NCI-H2171 treated with DMSO at 0.1 percent for 48 hours (cell line): ENCODE results near the gene FAM83D.
"Not testable (repeated sequence)": the region's sequence is repeated elsewhere in the genome, so short reads cannot be mapped to it uniquely, and the experiment has no call there.

Experiments
- DNase-seq: peaks from one replicate; lab custom pipeline; 2025; lab: John Stamatoyannopoulos, UW

FAM83D gene

DNA sequence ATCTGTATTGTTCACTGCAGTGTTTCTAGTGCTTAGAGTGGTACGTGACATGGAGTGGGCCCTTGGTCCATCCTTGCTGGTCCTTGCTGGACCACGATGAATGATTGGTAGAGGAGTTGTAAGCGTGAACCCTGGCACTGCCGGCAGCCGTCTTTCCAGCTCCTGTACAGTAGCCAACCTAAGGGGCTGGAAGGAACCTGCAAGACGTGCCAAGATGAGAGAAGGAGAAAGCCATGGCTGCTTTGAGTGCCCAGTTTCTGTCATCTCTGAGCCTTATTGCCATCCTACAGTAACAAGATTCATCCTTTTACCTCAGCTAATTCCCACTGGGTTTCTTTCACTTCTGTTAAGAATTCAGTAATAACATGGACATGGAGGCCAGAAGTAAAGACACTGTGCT lies 41.9 kb downstream of the FAM83D start:
- no peak for DNase-seq

DNA sequence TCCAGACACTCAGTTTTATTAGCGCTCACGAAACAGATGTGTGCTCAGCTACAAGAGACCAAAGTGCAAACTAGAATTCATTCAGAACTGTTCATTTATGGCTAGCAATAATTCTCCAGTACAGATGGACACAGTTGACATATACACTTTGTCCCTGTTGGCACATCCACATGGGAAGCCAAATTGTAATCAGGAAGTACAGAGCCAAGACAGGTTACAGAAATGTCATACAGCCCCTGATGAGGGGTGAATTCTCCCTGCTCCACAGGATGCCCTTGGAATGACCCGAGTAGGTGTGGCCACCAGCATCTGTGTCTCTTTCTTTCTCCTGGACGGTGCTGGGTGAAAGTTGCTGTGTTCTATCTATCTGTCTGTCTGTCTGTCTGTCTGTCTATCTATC lies 43.5 kb downstream of the FAM83D start:
- DNase-seq = no peak

DNA sequence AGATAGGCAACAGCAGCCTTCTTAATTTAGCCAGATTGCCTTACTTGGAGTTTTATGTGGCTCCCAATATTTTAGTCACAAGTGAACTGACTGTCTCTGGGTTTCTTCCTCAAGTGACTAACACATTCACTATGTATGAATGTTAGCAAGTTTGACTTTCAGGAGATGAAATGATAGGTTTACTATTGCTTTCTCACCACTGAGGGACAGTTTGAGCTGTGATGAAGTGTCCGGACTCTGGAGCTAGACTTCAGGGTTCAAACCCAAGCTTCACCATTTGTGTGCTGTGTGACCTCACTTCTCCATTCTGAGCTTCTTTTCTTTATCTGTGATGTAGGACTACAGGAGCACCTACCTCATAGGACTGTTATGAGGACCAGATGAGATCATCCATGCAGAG lies 44.1 kb downstream of the FAM83D start:
- DNase-seq = no peak

DNA sequence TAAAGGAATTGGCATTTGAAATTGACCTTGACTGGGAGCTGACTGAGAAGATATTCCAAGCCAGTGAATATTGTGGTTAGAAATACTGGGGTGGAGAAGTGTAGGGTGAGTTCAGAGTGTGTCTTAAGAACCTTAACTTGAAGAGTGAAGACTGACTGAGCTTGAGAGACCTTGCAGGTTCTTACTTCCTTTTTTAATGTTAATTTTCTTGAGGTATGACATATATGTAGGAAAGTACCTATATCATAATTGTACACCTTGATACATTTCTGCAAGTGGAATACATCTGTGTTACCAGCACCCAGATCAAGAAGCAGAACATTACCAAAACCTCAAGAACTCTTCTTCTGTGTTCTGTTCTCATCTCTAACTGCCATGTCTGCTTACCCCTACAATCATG lies 46.9 kb downstream of the FAM83D start:
- DNase-seq = no peak

DNA sequence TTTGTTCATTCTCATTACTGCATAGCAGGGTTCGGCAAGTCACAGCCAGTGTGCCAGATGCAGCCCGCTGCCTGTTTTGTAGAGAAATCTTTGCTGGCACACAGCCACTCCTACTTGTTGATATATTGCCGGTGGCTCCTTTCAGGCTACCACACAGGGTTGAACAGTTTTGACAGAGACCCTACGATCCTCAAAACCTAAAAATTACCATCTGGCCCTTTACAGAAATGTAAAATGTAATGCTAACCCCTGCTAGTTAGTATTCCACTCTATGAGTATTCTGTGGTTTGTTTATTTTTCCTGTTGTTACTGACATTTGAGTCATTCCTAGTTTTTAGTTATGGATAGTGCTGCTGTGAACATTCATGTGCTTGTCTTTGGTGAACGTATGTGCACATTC lies 47.4 kb downstream of the FAM83D start:
- no peak for DNase-seq

DNA sequence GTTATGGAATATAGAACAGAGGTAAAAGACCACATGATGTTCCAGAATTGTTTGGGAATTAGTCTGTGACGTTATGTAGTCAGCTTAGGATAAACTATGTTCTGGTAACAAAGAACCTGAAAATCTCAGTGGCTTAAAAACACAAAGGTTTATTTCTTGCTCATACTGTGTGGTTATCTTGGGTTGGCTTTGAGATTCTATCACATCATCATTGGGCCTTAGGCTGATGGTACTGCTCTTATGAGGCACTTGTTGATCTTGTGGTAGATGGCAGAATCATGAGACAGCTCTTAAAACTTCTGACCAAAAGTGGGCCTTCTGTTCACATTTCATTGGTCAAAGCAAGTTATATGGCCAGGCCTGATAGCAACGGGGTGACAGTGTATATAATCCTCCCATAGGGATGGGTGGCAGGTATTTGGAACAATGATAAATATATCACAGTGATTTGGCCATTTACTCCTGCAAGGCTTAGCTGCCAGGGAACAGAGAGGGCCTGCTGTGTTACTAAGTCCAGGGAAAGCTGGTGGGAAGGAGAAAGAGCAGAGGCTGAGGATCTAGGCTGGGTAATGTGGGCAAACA lies 49.4 kb downstream of the FAM83D start:
- DNase-seq = no peak

DNA sequence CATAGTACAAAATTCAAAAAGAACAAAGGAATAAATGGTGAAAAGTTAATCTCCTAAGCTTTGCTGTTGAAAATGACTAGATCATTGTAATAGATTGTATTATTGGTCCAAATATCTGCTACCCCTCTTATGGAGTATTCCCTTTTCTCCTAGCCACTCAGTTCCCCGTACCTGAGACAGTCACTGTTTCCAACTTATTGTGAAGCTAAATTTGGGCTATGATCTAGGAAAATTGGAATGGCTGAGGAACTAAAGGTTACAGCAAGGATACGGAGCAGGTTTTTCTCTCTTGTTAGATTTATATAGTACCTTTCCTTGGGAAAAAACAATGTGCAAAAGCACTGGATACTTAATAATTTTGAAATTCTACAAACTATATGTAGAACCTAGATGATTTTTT lies 53.2 kb downstream of the FAM83D start:
- no peak for DNase-seq

DNA sequence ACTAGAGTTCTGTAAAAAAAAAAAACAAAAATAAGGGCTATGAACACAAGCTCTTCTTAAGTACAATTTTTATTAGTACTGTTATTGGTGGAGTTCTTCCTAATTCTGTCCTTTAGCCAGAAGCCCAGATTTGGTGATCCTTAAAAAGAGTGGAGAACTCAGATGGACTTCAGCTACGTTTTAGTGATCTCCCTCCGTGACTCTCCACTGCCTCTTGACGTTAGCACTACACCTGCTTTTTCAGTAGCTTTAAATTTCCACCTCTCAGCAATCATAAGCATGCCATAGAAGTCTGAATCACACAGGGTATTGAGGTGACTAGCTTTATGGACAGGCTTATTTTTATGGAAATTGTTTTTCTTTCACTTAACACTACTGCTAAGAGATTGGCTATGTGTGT lies 53.6 kb downstream of the FAM83D start:
- no peak for DNase-seq

DNA sequence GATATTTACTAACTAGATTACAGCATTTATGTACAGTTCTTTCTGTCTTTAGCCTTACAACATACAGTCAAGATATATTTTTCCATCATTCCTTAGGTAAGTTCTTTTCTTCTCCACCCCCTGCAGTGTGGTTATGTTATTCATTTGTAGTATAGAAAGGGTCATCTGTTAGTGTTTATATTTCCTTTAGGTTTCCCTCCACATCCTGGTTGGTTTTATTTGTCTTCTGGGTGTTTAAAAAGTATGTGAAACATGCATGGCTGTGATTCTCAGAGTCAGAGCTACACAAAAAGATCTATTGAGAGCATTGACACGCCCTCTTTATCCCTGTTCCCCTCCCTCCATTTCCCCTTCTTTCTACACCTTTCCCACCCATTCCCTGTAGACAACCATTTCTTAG lies 56.1 kb downstream of the FAM83D start:
- DNase-seq = no peak

DNA sequence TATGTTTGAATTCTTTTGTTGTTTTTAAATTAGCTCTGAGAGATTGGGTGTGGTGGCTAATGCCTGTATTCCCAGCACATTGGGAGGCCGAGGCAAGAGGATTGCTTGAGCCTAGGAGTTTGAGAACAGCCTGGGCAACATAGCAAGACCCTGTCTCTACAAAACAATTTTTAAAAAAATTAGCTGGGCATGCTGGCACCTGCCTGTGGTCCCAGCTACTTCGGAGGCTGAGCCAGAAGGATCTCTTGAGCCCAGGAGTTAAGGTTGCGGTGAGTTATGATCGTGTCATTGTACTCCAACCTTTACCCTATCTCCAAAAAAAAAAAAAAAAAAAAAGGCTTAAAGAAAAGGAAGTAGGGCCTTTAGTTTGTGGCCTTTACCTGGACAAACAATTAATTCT lies 58.8 kb downstream of the FAM83D start:
- no peak for DNase-seq

DNA sequence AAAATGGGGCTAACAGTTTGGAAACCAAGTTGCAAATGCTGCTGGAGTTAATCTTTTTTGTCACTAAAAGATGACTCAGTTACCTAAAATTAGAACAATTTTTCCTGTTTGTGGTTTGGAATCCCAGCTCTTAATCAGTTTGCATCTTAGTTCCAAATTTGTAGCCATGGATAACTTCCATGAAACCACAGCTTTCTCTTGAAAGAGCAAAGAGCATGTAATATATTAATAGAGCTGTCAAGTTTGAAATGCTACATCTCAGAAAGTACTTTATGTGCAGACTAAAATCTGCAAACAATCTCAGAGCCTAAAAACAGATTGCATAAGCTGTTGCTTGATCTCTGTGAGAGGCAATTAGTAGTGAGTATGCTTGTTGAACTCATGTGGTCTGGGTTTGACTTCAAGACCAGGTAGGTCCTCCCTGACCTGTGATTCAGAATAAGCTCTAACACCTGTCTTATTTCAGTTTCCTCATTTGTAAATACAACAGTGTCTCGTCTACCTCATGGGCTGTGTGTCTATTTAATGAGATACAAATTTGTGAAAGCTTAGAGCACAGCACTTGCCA lies 59.5 kb downstream of the FAM83D start:
- DNase-seq = no peak

DNA sequence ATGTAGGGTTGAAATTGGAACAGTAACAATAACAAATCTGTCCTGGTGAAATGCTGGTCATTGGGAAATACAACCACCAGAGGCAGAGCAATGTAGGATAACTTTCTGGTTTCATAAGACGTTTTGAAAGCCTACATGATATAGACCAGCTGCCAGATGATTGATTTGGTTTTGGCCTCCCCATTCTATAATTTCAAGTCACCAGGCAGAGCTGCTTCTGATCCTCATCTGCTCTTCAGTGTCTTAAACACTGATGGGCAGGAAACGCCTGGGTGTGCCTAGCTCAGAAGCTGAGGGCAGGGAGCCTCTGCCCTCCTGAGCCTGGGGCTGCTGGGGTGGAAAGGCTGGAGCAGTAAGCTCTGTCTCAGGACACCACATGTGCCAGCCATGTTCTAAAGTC lies 60.4 kb downstream of the FAM83D start:
- no peak for DNase-seq

DNA sequence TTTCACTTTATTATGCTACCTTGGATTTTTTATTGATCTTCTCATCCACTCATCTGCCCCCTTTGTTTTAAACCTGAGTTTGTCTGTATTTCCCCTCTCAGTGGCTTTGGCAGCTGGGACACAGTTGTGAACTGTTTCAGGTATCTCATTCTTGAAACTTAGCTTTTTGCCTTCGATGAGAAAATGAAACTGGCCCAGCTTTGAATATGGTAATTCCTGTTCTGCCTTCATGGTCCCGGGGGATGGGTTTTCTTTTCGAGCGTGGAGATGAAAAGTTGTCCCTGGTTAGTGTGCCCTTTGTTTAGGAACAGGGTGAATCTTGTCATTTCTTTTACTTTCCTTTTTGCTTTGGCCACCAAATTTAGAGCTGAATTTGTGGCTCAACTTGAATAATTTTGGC lies 61.6 kb downstream of the FAM83D start:
- no peak for DNase-seq

DNA sequence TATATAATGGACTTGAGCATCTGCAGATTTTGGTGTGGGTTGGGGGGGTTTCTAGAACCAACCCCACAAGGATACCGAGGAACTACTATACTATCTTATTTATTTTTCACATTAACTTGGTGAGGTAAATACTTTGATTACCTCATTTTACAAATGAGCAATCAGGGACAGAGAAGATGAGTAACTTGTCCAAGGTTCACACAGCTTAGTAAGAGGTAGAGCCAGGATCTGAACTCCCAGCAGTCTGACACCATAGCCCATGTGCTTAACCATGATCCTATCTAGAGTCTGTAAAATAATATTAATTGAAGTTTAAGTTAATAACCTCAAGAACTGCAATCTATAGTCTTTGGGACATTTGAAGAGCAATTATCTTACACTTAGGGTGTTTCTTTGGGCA lies 64.5 kb downstream of the FAM83D start:
- DNase-seq = no peak

DNA sequence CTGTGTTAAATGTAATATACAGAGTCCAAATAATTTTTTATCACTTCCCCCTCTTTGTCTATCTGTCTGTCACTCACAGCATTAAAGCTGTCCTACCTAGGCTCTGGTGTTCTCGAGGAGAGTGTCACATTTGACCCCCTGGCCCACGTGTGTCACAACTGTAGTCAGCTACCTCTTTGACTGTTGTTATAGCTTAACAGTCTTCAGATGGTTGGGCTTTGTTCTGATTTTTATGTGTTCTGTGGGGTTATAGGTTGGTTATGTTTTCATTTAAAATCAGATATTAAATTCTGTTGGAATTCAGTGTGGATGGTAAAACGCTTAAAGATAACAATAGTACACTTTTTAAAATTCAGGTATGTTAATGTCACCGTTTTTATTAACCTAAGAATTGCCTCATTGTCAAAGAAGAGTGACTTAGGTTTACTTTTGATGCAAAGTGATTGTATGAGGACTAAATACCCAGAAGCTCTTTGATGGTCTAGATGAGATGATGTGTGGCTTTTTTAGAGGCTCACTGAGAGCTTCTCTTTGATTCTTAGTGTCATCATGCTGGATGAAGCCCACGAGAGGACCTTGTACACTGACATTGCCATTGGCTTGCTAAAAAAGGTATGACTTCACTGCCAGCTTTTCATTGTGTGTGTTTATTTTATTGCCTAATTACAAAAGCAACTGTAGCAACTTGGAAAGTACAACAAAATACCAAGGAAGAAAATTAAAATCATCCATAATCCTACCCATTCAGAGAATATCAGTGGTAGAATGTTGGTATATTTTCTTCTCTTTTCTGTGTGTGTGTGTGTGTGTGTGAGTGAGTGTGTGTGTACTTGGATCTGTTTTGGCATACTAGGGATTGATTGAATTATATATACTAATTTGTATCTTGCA lies 65.8 kb downstream of the FAM83D start:
- no peak for DNase-seq

DNA sequence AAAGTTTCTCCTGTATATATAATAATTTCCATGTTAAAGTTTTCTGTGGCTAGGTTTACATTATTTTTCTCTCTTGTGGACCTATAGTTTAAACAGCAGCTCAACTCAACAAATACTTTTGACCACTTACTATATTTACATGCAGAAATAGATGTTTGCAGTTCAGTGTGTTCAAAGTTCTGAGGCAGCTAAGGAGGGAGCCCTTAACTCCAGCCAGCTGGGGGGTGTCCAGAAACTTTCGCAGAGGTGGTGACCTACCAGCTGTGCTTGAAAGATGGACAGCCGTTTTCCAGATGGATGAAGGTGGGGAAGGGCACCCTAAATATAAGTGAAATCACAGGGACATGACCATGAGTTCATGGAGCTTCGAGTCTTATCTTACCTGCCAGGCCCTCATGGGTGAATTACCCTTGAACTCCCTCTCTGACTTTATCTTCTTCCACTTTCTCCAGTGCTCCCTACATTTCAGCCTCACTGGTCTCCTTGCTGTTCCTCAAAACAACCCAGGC lies 69.4 kb downstream of the FAM83D start:
- DNase-seq = no peak

DNA sequence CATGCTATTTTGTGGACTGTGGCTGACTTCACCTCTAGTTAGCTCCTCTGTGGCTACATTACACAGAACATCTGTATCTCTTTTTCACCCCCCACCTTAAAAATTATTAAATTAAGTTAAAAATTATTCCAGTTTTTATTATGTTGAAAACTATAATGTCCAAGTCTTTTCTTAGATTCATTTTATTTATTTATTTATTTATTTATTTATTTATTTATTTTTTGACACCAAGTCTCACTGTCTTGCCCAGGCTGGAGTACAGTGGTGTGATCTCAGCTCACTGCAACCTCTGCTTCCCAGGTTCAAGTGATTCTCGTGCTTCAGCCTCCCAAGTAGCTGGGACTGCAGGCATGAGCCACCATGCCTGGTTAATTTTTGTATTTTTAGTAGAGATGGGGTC lies 70.6 kb downstream of the FAM83D start:
- not testable (repeated sequence) for DNase-seq

DNA sequence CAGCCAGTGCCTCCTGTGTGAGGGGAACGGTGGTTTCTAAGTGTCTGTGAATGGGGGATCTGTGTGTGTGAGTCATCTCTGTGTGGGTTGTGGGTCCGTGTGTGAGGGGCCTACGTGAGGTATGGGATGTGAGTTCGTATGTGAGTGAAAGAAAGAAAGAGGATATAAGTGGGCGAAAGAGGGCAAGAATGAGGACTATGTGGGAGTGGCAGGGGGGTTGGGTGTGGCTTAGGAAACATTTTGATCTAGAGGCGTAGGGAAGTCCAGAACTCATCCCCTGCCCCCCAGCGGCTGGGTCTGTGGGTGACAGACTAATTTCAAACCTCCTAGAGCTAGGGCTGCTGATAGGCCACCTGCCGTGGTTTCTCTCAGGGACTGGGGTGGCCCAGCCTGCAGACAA lies 71.4 kb downstream of the FAM83D start:
- no peak for DNase-seq

DNA sequence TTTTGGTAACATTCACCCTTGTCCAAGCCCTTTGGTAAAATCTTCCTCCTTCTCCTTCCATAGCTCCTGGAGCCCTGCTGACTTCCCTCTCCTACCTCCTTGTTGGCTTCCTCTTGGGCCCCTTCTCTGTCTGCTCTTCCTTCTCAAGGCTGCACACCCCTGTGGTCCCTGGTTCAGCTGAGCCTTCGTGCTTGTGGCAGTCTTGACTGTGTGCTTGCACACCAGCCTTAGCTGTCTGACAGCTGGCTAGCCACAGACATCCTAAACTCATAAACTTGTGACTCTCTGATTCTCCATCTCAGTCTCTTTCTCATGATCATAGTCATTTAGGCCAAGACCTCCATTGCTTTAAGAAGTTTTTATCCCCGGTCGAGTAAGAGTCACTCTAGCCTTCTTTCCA lies 73.0 kb downstream of the FAM83D start:
- no peak for DNase-seq

DNA sequence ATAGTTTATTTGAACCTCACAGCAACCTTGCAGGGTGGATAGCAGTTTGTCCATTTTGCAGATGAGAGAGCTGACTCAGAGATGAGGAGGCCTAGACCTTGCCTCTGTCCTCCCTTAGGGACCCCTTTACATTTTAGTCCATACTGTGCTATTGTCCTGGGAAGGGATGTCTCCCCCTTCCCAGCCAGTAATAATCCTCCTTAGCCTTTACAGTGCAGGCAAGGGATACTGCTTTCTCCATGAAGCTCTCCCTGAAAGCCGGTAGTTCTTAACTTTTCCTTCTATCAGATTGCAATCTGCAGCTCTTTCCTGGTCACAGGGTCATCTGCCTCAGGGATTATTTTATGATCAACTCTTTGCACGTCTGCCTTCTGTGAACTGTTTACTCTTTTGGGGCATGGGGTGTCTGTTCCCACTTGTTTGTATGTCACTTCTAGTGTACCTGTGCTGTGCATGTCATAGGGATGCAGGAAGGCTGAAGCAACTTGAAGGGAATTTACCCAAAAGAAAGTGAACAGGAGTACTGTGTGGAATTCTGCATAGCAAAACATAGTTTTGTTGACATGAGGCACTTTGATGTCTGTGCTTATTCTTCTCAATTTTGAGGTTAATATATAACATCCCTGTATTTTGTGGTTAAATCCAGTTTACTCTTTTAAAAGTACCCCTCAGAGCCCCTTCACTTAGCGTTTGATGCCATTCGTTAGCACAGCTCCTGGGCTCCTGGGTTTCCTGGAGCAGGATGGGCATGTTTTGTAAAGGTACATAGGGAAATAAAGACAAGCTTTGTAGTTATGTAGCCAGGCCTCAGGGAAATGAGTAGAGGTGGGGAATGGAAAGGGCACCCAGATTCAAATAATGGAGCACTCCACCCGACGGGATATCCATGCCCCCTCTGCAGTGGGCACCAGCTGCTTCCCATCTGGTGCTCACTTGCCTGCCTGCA lies 74.0 kb downstream of the FAM83D start:
- no peak for DNase-seq
